OCI-LY3 (cell line): ENCODE results near the gene ZNF559.

ENCODE experiments used
- EZH2phosphoT487 ChIP-seq: fragments of 200-600 bp; shearing (Covaris generic); IDR thresholded peaks from 2 replicates; pipeline ENCODE4 v1.6.1; 2018; ENCODE audit warnings: antibody characterized with exemption, mixed run types, low read depth
- TF ChIP-seq, protein P1 (sequence below): fragments of 200-600, 300-600 bp; sonication (generic); IDR thresholded peaks from 2 replicates; pipeline ENCODE4 v1.5.1; 2014; ENCODE audit warnings: antibody characterized with exemption, low read length, low read depth

DNA sequence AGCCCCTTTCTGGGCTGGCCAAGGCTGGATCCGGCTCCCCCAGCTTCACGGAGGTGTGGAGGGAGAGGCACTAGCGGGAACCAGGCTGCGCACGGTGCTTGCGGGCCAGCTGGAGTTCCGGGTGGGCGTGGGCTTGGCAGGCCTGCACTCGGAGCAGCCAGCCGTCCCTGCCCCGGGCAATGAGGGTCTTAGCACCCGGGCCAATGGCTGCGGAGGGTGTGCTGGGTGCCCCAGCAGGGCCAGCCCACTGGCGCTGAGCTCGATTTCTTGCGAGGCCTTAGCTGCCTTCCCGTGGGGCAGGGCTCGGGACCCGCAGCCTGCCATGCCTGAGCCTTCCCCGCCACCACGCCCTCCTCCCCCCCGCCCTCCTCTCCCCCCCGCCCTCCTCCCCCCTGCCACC, 2.6 kb upstream of the ZNF559 start:
- TF ChIP-seq, protein P1, sequence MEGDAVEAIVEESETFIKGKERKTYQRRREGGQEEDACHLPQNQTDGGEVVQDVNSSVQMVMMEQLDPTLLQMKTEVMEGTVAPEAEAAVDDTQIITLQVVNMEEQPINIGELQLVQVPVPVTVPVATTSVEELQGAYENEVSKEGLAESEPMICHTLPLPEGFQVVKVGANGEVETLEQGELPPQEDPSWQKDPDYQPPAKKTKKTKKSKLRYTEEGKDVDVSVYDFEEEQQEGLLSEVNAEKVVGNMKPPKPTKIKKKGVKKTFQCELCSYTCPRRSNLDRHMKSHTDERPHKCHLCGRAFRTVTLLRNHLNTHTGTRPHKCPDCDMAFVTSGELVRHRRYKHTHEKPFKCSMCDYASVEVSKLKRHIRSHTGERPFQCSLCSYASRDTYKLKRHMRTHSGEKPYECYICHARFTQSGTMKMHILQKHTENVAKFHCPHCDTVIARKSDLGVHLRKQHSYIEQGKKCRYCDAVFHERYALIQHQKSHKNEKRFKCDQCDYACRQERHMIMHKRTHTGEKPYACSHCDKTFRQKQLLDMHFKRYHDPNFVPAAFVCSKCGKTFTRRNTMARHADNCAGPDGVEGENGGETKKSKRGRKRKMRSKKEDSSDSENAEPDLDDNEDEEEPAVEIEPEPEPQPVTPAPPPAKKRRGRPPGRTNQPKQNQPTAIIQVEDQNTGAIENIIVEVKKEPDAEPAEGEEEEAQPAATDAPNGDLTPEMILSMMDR = no peak
- no peak for TF ChIP-seq EZH2phosphoT487
